GM23248 (cell line): ENCODE results near the gene SEMA5A. TPM values are rescaled to one million over a fixed set of nuclear protein-coding genes. Genes with fewer than 3 reads are reported as not detected.

Experiments used
- DNase-seq: peaks from one replicate; pipeline ENCODE4 v3.0.0-alpha.2; 2015
- H2AFZ ChIP-seq: fragments of 200-600 bp; sonication (generic); 2 replicates; pipeline ENCODE4 v1.6.1; 2016; ENCODE audit warnings: antibody characterized with exemption
- H3F3A ChIP-seq: fragments of 200-600 bp; sonication (generic); 2 replicates; pipeline ENCODE4 v1.6.1; 2016; ENCODE audit warnings: mild to moderate bottlenecking, antibody characterized with exemption, mixed run types; ENCODE audit not compliant: insufficient read depth
- H3K27ac ChIP-seq: fragments of 200-600 bp; sonication (generic); 2 replicates; pipeline ENCODE4 v1.5.1; 2016; ENCODE audit warnings: mild to moderate bottlenecking
- H3K27me3 ChIP-seq: fragments of 200-600 bp; sonication (generic); replicated peaks from 2 replicates; pipeline ENCODE4 v1.6.1; 2016; ENCODE audit warnings: mild to moderate bottlenecking; ENCODE audit not compliant: insufficient read depth
- H3K36me3 ChIP-seq: fragments of 200-600 bp; sonication (generic); 2 replicates; pipeline ENCODE4 v1.6.1; 2016; ENCODE audit warnings: low read depth, mild to moderate bottlenecking
- H3K4me1 ChIP-seq: fragments of 200-600 bp; sonication (generic); 2 replicates; pipeline ENCODE4 v1.6.1; 2016; ENCODE audit warnings: mild to moderate bottlenecking; ENCODE audit not compliant: insufficient read depth
- H3K4me2 ChIP-seq: fragments of 200-600 bp; sonication (generic); one replicate; pipeline ENCODE4 v1.6.1; 2016; ENCODE audit warnings: mild to moderate bottlenecking; ENCODE audit not compliant: unreplicated experiment
- H3K4me3 ChIP-seq: fragments of 200-600 bp; sonication (generic); 2 replicates; pipeline ENCODE4 v1.5.1; 2016; ENCODE audit warnings: mild to moderate bottlenecking
- H3K79me2 ChIP-seq: fragments of 200-600 bp; sonication (generic); 2 replicates; pipeline ENCODE4 v1.6.1; 2016; ENCODE audit warnings: mild to moderate bottlenecking; ENCODE audit not compliant: insufficient read depth
- H3K9ac ChIP-seq: fragments of 200-600 bp; sonication (generic); 2 replicates; pipeline ENCODE4 v1.6.1; 2016; ENCODE audit warnings: mild to moderate bottlenecking
- H3K9me2 ChIP-seq: fragments of 200-600 bp; sonication (generic); 2 replicates; pipeline ENCODE4 v1.6.1; 2016; ENCODE audit warnings: mixed run types, mild to moderate bottlenecking, moderate library complexity; ENCODE audit not compliant: insufficient read depth
- H3K9me3 ChIP-seq: fragments of 200-600 bp; sonication (generic); one replicate; pipeline ENCODE4 v1.6.1; 2017; ENCODE audit warnings: low read depth
- H4K20me1 ChIP-seq: fragments of 200-600 bp; sonication (generic); 2 replicates; pipeline ENCODE4 v1.6.0; 2016; ENCODE audit not compliant: insufficient read depth
- EZH2 ChIP-seq: fragments of 200-600 bp; sonication (generic); IDR thresholded peaks from 2 replicates; pipeline ENCODE4 v1.6.1; 2018; ENCODE audit warnings: antibody characterized with exemption, mild to moderate bottlenecking; ENCODE audit not compliant: insufficient read depth, poor library complexity, severe bottlenecking
- EZH2phosphoT487 ChIP-seq: fragments of 200-600 bp; sonication (generic); IDR thresholded peaks from 2 replicates; pipeline ENCODE4 v1.6.1; 2018; ENCODE audit warnings: antibody characterized with exemption, moderate library complexity, mild to moderate bottlenecking, low read depth; ENCODE audit not compliant: insufficient read depth
- WGBS, 2 experiments: methylation state at CpG; one replicate each; pipeline ENCODE4 v1.1.6; 2015 to 2017; ENCODE audit warnings: low lambda C conversion rate in 2 of 2, low coverage in 1 of 2; ENCODE audit errors: missing lambda C conversion rate in 2 of 2; 5-methylcytosine and 5-hydroxymethylcytosine counted together
- in situ Hi-C: fragments of 300-500 bp; cut with MboI; formaldehyde crosslinking; loops from 2 replicates; pipeline ENCODE4 v1.15.0; 2020
- polyA plus RNA-seq: library from polyadenylated mRNA; unstranded; fragments of >200 nt; fragmentation: Nextera tagmentation; extraction: Ambion mirVana; gene quantifications from 2 replicates; pipeline ENCODE4 v1.2.1, GENCODE V29; 2016
- total RNA-seq: library from RNA; depleted of rRNA; stranded (reverse); fragments of >200 nt; shearing (Covaris generic); gene quantifications from 2 replicates; pipeline ENCODE4 v1.2.3, GENCODE V29; 2014

Gene SEMA5A
- total and polyA plus RNA-seq, 2 experiments from 2014 or later: 33.5 to 38.2 TPM

DNA sequence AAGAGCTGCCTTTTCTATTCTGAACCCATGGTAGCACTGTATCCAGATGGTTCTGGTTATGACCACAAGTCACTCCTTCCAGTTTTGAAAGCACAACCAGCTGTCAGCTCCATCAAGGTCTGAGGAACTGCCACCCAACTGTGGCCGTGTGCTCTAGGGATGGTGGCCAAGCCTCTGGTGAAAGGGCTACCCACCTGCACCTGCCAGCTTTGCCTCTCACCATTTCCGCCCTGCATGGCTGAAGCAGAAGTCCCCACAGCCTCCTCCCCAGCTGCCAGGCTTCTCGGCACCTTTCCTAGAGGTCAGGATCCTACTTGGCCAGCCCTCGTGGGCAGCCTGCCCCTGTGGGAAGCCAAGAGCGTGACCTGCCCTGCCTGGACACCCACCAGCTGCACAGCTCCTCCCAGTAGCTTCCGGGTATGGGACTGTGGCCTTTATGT, 16.8 kb downstream of the SEMA5A start:
- H3K4me2 ChIP-seq: no peak overlapping the region
- 0 out of 2 replicates have a peak, but pooled peaks cover 8% of the 10 kb centered on the region for H3K4me1 ChIP-seq
- TF ChIP-seq EZH2 (no peak), EZH2phosphoT487 (no peak)
- H3F3A ChIP-seq: no peaks in the 10 kb centered on the region; the same call in 1 of the 2 replicates
- H3K4me3 ChIP-seq: no peak overlapping the region
- WGBS, 2 experiments: 44 to 46% methylated on average over 6 of the region's 6 CpGs
- no peak overlapping the region for H3K9ac ChIP-seq
- H3K9me2 ChIP-seq: no peaks in the 10 kb centered on the region
- H3K9me3 ChIP-seq: no peaks in the 10 kb centered on the region
- H3K27ac ChIP-seq: no peak overlapping the region
- H3K79me2 ChIP-seq: peaks cover 76% of the 10 kb centered on the region
- H3K36me3 ChIP-seq: no peaks in the 10 kb centered on the region
- H2AFZ ChIP-seq: no peak overlapping the region
- in situ Hi-C loops: no loop called here
- H4K20me1 ChIP-seq: no peaks in the 10 kb centered on the region
- no peaks in the 10 kb centered on the region for H3K27me3 ChIP-seq
- DNase-seq: no peak

- Histone ChIP-seq H4K20me1 (no peaks in the 10 kb centered on the region), H2AFZ (no peak overlapping the region), H3K4me3 (no peak overlapping the region), H3K4me2 (no peak overlapping the region), H3K27me3 (no peaks in the 10 kb centered on the region), H3K4me1 (peaks cover 9% of the 10 kb centered on the region), H3F3A (no peaks in the 10 kb centered on the region), H3K27ac (no peak overlapping the region), H3K9ac (no peak overlapping the region), H3K9me3 (no peaks in the 10 kb centered on the region), H3K36me3 (no peaks in the 10 kb centered on the region), H3K79me2 (peaks cover 37% of the 10 kb centered on the region), H3K9me2 (no peaks in the 10 kb centered on the region)
- TF ChIP-seq EZH2 (no peak), EZH2phosphoT487 (no peak)
- WGBS, 2 experiments: 93 to 100% methylated on average over 1 of the region's 1 CpG
- DNase-seq: no peak
- in situ Hi-C loops: no loop called here
Measured at GRCh38 chr5:9524941-9525340, 20.9 kb downstream of the SEMA5A start.

DNA sequence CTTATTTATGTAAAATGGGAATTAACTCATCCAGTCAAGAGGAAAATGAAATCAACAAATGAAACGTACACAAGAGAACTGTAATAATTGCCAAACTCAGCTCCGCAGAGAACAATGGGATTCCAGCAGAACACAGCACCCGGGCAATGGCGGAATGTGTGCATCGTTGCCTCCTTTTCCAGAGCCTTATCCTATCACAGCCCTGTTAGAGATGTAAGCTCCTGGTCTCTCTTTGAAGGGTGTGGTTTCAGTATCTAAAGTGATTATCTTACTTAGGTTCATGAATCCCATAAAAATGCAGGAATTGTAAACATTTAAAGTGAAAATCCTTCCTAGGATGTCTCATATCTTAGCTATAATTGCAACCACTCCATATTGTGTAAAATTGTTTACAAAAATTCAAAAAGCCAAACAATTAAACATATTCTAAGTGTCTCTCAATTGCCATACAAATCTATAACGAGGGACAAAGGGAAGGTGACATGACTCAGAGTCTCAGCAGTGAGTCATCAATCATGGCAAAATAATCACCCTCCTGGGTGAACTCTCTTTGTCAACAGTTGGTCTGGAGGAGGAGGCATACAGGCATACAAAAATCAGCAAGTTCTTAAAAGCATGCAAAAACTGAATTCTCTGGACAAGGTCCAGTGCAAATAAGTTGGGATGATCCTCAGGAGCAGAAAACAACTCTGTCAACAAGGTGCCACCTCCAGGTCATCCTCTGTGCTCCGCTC, 22.6 kb downstream of the SEMA5A start:
- Histone ChIP-seq H3K9me2 (no peaks in the 10 kb centered on the region), H3K4me3 (no peak overlapping the region), H3K27ac (no peak overlapping the region), H3K4me1 (peaks cover 20% of the 10 kb centered on the region), H3F3A (no peaks in the 10 kb centered on the region), H3K9ac (no peak overlapping the region), H4K20me1 (no peaks in the 10 kb centered on the region), H3K27me3 (no peaks in the 10 kb centered on the region), H3K36me3 (no peaks in the 10 kb centered on the region), H2AFZ (no peak overlapping the region), H3K9me3 (no peaks in the 10 kb centered on the region), H3K4me2 (no peak overlapping the region), H3K79me2 (peaks cover 26% of the 10 kb centered on the region)
- in situ Hi-C loops: no loop called here
- TF ChIP-seq EZH2phosphoT487 (no peak), EZH2 (no peak)
- WGBS, 2 experiments: 69 to 75% methylated on average over 7 of the region's 7 CpGs
- peak; percentile 47 for DNase-seq

GRCh38 chr5:9519537-9519936, 26.3 kb downstream of the SEMA5A start:
- peaks cover 20% of the 10 kb centered on the region for H3K4me1 ChIP-seq
- H3K27me3 ChIP-seq: no peaks in the 10 kb centered on the region
- no peaks in the 10 kb centered on the region for H4K20me1 ChIP-seq
- H3K79me2 ChIP-seq: peaks cover 15% of the 10 kb centered on the region
- DNase-seq: peak; percentile 72
- no peaks in the 10 kb centered on the region for H3K9me2 ChIP-seq
- H3K9ac ChIP-seq: no peak overlapping the region
- no peak overlapping the region for H3K4me3 ChIP-seq
- no peak overlapping the region for H2AFZ ChIP-seq
- TF ChIP-seq EZH2: no peak
- no peak for TF ChIP-seq EZH2phosphoT487
- in situ Hi-C loops: no loop called here
- H3K36me3 ChIP-seq: no peaks in the 10 kb centered on the region
- 26 to 37% methylated on average over 4 of the region's 4 CpGs for WGBS, 2 experiments
- peak overlapping the region; percentile 30 for H3K4me2 ChIP-seq
- no peak overlapping the region for H3K27ac ChIP-seq
- H3F3A ChIP-seq: no peaks in the 10 kb centered on the region
- H3K9me3 ChIP-seq: no peaks in the 10 kb centered on the region

DNA sequence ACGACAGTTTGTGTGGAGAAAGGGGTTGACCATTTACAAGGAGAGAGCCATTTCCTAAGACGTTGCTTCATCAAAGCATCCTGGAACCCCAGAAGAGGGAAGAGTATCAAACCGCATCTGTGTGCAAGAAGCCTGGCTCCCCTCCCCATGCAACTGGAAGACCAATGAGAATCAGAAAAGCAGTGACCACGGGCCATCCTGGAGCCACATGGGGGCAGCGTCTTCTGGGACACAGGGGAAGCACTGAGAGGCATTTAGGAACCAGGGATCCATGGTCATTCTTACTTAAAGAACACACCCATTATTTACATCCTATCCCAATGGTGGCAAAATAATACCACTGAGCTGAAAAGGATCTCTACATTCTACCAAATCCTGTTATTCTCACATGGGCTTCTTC, 29.3 kb downstream of the SEMA5A start:
- in situ Hi-C loops: no loop called here
- WGBS, 2 experiments: 95 to 98% methylated on average over 5 of the region's 5 CpGs
- H3K4me2 ChIP-seq: no peak overlapping the region

More for the DNA sequence above, 29.3 kb downstream of the SEMA5A start:
- no peak for DNase-seq
- Histone ChIP-seq H3K36me3 (no peaks in the 10 kb centered on the region), H3K9me3 (no peaks in the 10 kb centered on the region), H3K4me1 (peaks cover 17% of the 10 kb centered on the region), H3K27me3 (no peaks in the 10 kb centered on the region), H2AFZ (no peak overlapping the region), H3K79me2 (peaks cover 21% of the 10 kb centered on the region), H3K9me2 (no peaks in the 10 kb centered on the region), H3K4me3 (no peak overlapping the region), H3K9ac (no peak overlapping the region), H4K20me1 (no peaks in the 10 kb centered on the region), H3K27ac (no peak overlapping the region), H3F3A (no peaks in the 10 kb centered on the region)
- no peak for TF ChIP-seq EZH2
- no peak for TF ChIP-seq EZH2phosphoT487
